HCT116 (cell line): ENCODE results near the gene MPPED1. TPM values are rescaled to one million over a fixed set of nuclear protein-coding genes. Genes with fewer than 3 reads are reported as not detected.

ENCODE experiments used
- ATAC-seq: fragments of 200-7000 bp; cut with Tn5 transposase; 2 replicates; pipeline ENCODE4 v1.9.1; 2020; ENCODE audit warnings: mild to moderate bottlenecking, moderate library complexity
- BruUV-seq: library from RNA; stranded (reverse); fragments of 400-500 nt; replicated peaks from 2 replicates; lab custom pipeline; 2021; lab: Mats Ljungman, UMichigan
- CTCF ChIA-PET: fragments of 300-600 bp; sonication (Branson Sonifier 250); formaldehyde crosslinking; loops from one replicate; lab custom pipeline; 2021; ENCODE audit warnings: antibody characterized with exemption; lab: Charles Lee
- POLR2A ChIA-PET: fragments of 300-600, 350-600 bp; sonication (Branson Sonifier 250); formaldehyde crosslinking; loops from one replicate; lab custom pipeline; 2021; ENCODE audit warnings: antibody characterized with exemption; lab: Charles Lee
- RAD21 ChIA-PET, 2 experiments: fragments of 300-600 bp; sonication (Branson Sonifier 250); formaldehyde crosslinking; loops; one replicate each; lab custom pipeline; 2023; ENCODE audit warnings: low total read pairs in 2 of 2; ENCODE audit not compliant: uncharacterized antibody in 2 of 2, unreplicated experiment in 2 of 2, low non-redundant PET in 1 of 2; lab: Charles Lee
- DNase-seq: peaks from one replicate; pipeline ENCODE4 v3.0.0-alpha.2; 2010; ENCODE audit warnings: low read depth, low spot score
- H2AFZ ChIP-seq: fragments of 200-600 bp; shearing (Covaris generic), sonication (generic); 2 replicates; pipeline ENCODE4 v1.6.1; 2017; ENCODE audit warnings: low read depth, mixed run types, mixed read lengths, antibody characterized with exemption, low read length; ENCODE audit not compliant: poor library complexity, severe bottlenecking
- H3K27ac ChIP-seq: 2 replicates; pipeline ENCODE4 v1.5.1; 2012; ENCODE audit warnings: low read depth, low read length
- H3K27me3 ChIP-seq: fragments of 200-600 bp; sonication (generic); 2 replicates; pipeline ENCODE4 v1.6.1; 2016; ENCODE audit warnings: mixed run types, low read length, mixed read lengths; ENCODE audit not compliant: insufficient read depth
- H3K36me3 ChIP-seq, 2 experiments: fragments of 200-500 bp in 1 of 2; fragments of 200-600 bp in 1 of 2; sonication (Bioruptor generic) in 1 of 2; sonication (generic) in 1 of 2; 2 replicates each; pipeline versions ENCODE4 v1.5.1 to v1.6.1; 2014 to 2016; ENCODE audit warnings: low read length in 2 of 2, inconsistent platforms in 1 of 2, mixed read lengths in 1 of 2, mixed run types in 1 of 2; ENCODE audit not compliant: insufficient read depth in 2 of 2, control insufficient read depth in 1 of 2
- H3K4me1 ChIP-seq, 2 experiments: fragments of 200-600 bp in 1 of 2; sonication (generic) in 1 of 2; 2 replicates each; pipeline versions ENCODE4 v1.5.1 to v1.6.1; 2012 to 2017; ENCODE audit warnings: low read length in 2 of 2, inconsistent platforms in 1 of 2, mild to moderate bottlenecking in 1 of 2, mixed read lengths in 1 of 2, mixed run types in 1 of 2, moderate library complexity in 1 of 2; ENCODE audit not compliant: insufficient read depth in 2 of 2, control insufficient read depth in 1 of 2
- H3K4me2 ChIP-seq: fragments of 200-600 bp; sonication (generic); 2 replicates; pipeline ENCODE4 v1.6.1; 2017; ENCODE audit warnings: mixed run types, low read length, mixed read lengths
- H3K4me3 ChIP-seq, 2 experiments: fragments of 200-600 bp in 1 of 2; sonication (generic) in 1 of 2; replicated peaks in 1 of 2; 2 replicates each; pipeline ENCODE4 v1.5.1; 2011 to 2016; ENCODE audit warnings: low read length in 2 of 2, control low read depth in 1 of 2, low read depth in 1 of 2, mild to moderate bottlenecking in 1 of 2, mixed read lengths in 1 of 2, mixed run types in 1 of 2
- H3K79me2 ChIP-seq: fragments of 200-600 bp; sonication (generic); 2 replicates; pipeline ENCODE4 v1.6.1; 2017; ENCODE audit warnings: mild to moderate bottlenecking, mixed run types, low read length, moderate library complexity, mixed read lengths; ENCODE audit not compliant: insufficient read depth
- H3K9ac ChIP-seq: fragments of 200-600 bp; sonication (generic); 2 replicates; pipeline ENCODE4 v1.6.1; 2016; ENCODE audit warnings: low read length, mixed read lengths
- H3K9me2 ChIP-seq: fragments of 200-600 bp; sonication (generic), shearing (Covaris generic); 2 replicates; pipeline ENCODE4 v1.6.1; 2017; ENCODE audit warnings: mixed run types, mild to moderate bottlenecking, moderate library complexity; ENCODE audit not compliant: insufficient read depth
- H3K9me3 ChIP-seq, 2 experiments: fragments of 200-500 bp in 1 of 2; fragments of 200-600 bp in 1 of 2; sonication (Bioruptor generic) in 1 of 2; sonication (generic) in 1 of 2; 2 replicates each; pipeline ENCODE4 v1.6.1; 2014 to 2017; ENCODE audit warnings: low read length in 2 of 2, mixed read lengths in 2 of 2, inconsistent platforms in 1 of 2, low read depth in 1 of 2, mild to moderate bottlenecking in 1 of 2, mixed run types in 1 of 2, moderate library complexity in 1 of 2; ENCODE audit not compliant: control insufficient read depth in 1 of 2, insufficient read depth in 1 of 2
- H4K20me1 ChIP-seq: fragments of 200-600 bp; sonication (generic), shearing (Covaris generic); 2 replicates; pipeline ENCODE4 v1.6.1; 2017; ENCODE audit warnings: mixed run types, mild to moderate bottlenecking, moderate library complexity; ENCODE audit not compliant: insufficient read depth
- CBX3 ChIP-seq: IDR thresholded peaks from 2 replicates; pipeline ENCODE4 v1.6.1; 2012; ENCODE audit warnings: low read depth
- CEBPB ChIP-seq: IDR thresholded peaks from 2 replicates; pipeline ENCODE4 v1.6.1; 2012; ENCODE audit warnings: low read depth
- EGR1 ChIP-seq: IDR thresholded peaks from 2 replicates; pipeline ENCODE4 v1.6.1; 2012; ENCODE audit warnings: low read depth
- ELF1 ChIP-seq: IDR thresholded peaks from 2 replicates; pipeline ENCODE4 v1.6.1; 2012; ENCODE audit warnings: low read depth, borderline replicate concordance
- EZH2 ChIP-seq: fragments of 200-600 bp; sonication (generic); IDR thresholded peaks from 2 replicates; pipeline ENCODE4 v1.6.1; 2017; ENCODE audit warnings: antibody characterized with exemption, mixed run types
- FOSL1 ChIP-seq: IDR thresholded peaks from 2 replicates; pipeline ENCODE4 v1.6.1; 2012; ENCODE audit warnings: low read depth
- JUND ChIP-seq: IDR thresholded peaks from 2 replicates; pipeline ENCODE4 v1.6.1; 2012
- POLR2AphosphoS5 ChIP-seq: IDR thresholded peaks from 2 replicates; pipeline ENCODE4 v1.6.1; 2011; ENCODE audit warnings: mild to moderate bottlenecking, low read depth, low read length, moderate library complexity
- RAD21 ChIP-seq: IDR thresholded peaks from 2 replicates; pipeline ENCODE4 v1.6.1; 2012; ENCODE audit warnings: low read depth, mild to moderate bottlenecking
- SRF ChIP-seq: IDR thresholded peaks from 2 replicates; pipeline ENCODE4 v1.6.1; 2012; ENCODE audit warnings: low read depth
- TCF7L2 ChIP-seq: IDR thresholded peaks from 2 replicates; pipeline ENCODE4 v1.7.0; 2011; ENCODE audit warnings: borderline replicate concordance, inconsistent platforms; ENCODE audit not compliant: insufficient read depth, insufficient read length; ENCODE audit errors: extremely low read depth
- YY1 ChIP-seq: IDR thresholded peaks from 2 replicates; pipeline ENCODE4 v1.6.1; 2011; ENCODE audit warnings: low read length, low read depth, moderate library complexity, mild to moderate bottlenecking; ENCODE audit not compliant: insufficient replicate concordance; ENCODE audit errors: extremely low read depth
- intact Hi-C: fragments of 100-400 bp; cut with micrococcal nuclease; formaldehyde crosslinking; loops from 2 replicates; pipeline ENCODE4 v1.10.0; 2022
- total RNA-seq: library from RNA; stranded (reverse); gene quantifications from one replicate; pipeline ENCODE4 v1.2.1, GENCODE V29; 2021; ENCODE audit not compliant: unreplicated experiment
- TF ChIP-seq, protein P1 (sequence below): IDR thresholded peaks from 2 replicates; pipeline ENCODE4 v1.6.1; 2012
- TF ChIP-seq, protein P2 (sequence below): IDR thresholded peaks from 2 replicates; pipeline ENCODE4 v1.6.1; 2011; ENCODE audit warnings: mild to moderate bottlenecking, low read length, moderate library complexity; ENCODE audit not compliant: insufficient replicate concordance; ENCODE audit errors: extremely low read depth

Gene MPPED1
- total RNA-seq, 1 experiment from 2014 or later = not detected

DNA sequence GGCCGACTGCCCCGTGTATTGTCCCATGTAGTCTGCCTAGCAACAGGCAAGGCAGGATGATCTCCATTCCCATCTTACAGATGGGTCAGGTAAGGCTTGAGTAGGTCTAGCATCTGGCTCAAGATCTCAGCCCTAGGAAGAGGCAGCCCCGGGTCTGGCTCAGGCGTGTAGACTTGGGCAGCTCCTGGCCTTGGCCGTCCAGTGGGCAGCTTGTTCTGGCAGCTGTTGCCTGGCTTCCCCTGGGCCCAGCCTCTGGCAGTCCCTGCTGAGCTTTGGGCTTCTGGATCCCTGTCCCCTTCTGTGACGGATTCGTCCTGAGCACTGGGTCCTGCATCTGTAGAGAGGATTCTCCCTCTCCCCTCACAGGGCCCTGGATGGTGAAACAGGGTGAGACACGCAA, 72.4 kb downstream of the MPPED1 start:
- H3K4me3 ChIP-seq = no peak overlapping the region
- ChIA-PET RAD21 (no interaction called here), POLR2A (no interaction called here), CTCF (no interaction called here)
- intact Hi-C loops = no loop called here
- H4K20me1 ChIP-seq = no peaks in the 10 kb centered on the region
- no peak overlapping the region for H3K9ac ChIP-seq
- TF ChIP-seq, protein P1, sequence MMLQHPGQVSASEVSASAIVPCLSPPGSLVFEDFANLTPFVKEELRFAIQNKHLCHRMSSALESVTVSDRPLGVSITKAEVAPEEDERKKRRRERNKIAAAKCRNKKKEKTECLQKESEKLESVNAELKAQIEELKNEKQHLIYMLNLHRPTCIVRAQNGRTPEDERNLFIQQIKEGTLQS = no peak
- TF ChIP-seq POLR2AphosphoS5 = no peak
- TF ChIP-seq, protein P2, sequence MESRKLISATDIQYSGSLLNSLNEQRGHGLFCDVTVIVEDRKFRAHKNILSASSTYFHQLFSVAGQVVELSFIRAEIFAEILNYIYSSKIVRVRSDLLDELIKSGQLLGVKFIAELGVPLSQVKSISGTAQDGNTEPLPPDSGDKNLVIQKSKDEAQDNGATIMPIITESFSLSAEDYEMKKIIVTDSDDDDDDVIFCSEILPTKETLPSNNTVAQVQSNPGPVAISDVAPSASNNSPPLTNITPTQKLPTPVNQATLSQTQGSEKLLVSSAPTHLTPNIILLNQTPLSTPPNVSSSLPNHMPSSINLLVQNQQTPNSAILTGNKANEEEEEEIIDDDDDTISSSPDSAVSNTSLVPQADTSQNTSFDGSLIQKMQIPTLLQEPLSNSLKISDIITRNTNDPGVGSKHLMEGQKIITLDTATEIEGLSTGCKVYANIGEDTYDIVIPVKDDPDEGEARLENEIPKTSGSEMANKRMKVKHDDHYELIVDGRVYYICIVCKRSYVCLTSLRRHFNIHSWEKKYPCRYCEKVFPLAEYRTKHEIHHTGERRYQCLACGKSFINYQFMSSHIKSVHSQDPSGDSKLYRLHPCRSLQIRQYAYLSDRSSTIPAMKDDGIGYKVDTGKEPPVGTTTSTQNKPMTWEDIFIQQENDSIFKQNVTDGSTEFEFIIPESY = no peak
- no peak for TF ChIP-seq TCF7L2
- TF ChIP-seq CBX3 = no peak
- no peak for TF ChIP-seq RAD21
- no peaks in the 10 kb centered on the region for H3K9me2 ChIP-seq
- H2AFZ ChIP-seq = no peak overlapping the region
- H3K4me1 ChIP-seq = no peaks in the 10 kb centered on the region
- no peaks in the 10 kb centered on the region for H3K79me2 ChIP-seq
- peaks cover 13% of the 10 kb centered on the region for H3K27me3 ChIP-seq
- BruUV-seq = no TSS peak
- ATAC-seq = no peak
- no peaks in the 10 kb centered on the region for H3K36me3 ChIP-seq
- H3K4me2 ChIP-seq = no peak overlapping the region
- no peak for DNase-seq
- H3K27ac ChIP-seq = no peak overlapping the region
- H3K9me3 ChIP-seq = no peaks in the 10 kb centered on the region

DNA sequence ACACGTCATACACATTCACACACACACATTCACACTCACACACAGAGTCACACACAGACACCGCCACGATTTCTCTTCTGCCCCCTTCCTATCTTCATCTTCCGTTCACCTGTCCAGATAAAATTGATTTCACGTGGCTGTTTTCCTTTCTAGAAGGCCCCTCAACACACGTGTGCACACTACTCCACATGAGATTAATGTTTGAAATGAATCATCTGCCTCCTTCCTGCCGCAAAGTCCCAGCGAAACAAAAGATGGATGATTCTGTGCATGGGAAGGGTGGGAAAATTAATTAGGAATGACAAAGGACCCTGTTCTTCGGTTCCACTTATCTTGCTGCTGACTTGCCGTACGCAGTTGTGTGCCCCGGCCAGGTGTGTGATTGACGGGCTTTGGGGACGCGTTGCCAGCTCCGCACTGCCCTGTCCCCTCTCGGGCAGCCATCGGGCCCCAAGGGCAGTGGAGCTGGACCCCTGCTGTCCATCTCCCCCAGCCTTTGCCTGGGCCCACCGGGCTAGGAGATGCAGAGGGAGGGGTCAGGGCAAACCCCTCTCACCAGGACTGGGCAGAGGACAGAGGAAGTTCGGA, 73.8 kb downstream of the MPPED1 start:
- no peak overlapping the region for H3K4me2 ChIP-seq
- H3K27ac ChIP-seq = no peak overlapping the region
- no peak overlapping the region for H2AFZ ChIP-seq
- ATAC-seq (no peak), DNase-seq (no peak)
- H3K79me2 ChIP-seq = no peaks in the 10 kb centered on the region
- CTCF ChIA-PET = no interaction called here
- no peak overlapping the region for H3K4me3 ChIP-seq
- H3K9me3 ChIP-seq = no peaks in the 10 kb centered on the region
- RAD21 ChIA-PET = no interaction called here
- H3K9me2 ChIP-seq = no peaks in the 10 kb centered on the region
- intact Hi-C loops = no loop called here
- H4K20me1 ChIP-seq = no peaks in the 10 kb centered on the region
- H3K27me3 ChIP-seq = peaks cover 17% of the 10 kb centered on the region
- no peak overlapping the region for H3K9ac ChIP-seq
- H3K36me3 ChIP-seq = no peaks in the 10 kb centered on the region
- no peak for TF ChIP-seq CEBPB
- no peak for TF ChIP-seq FOSL1
- TF ChIP-seq, protein P2 = no peak
- no peak for TF ChIP-seq YY1
- no peak for TF ChIP-seq JUND
- TF ChIP-seq EGR1 = no peak
- TF ChIP-seq EZH2 = no peak
- TF ChIP-seq SRF = no peak
- no peak for TF ChIP-seq ELF1
- H3K4me1 ChIP-seq = no peaks in the 10 kb centered on the region
- POLR2A ChIA-PET = no interaction called here
- no TSS peak for BruUV-seq
